Measurements from ENCODE around the gene SOCS7.

Gene SOCS7

GRCh38 chr17:38415250-38416194 lies 63.9 kb downstream of the SOCS7 start:
- H3K36me3 ChIP-seq (ENCODE audit: control insufficient read depth, insufficient read depth, low read length): no peaks in the 10 kb centered on the region
- 32 to 37% methylated on average over 9 to 15 of the region's 22 CpGs for WGBS, 2 experiments (ENCODE audit: insufficient coverage in 2 of 2)
- H3K4me1 ChIP-seq (ENCODE audit: control insufficient read depth, insufficient read depth, low read length, poor library complexity, severe bottlenecking): peaks cover 40% of the 10 kb centered on the region
- peak overlapping the region; percentile 60 for H3K27ac ChIP-seq (ENCODE audit: low read depth, low read length, severe bottlenecking)
- peak overlapping the region; percentile 19 for H3K4me3 ChIP-seq (ENCODE audit: extremely low read depth, insufficient read depth, low read length, poor library complexity, severe bottlenecking)
- H3K9me3 ChIP-seq (ENCODE audit: control insufficient read depth, low read length): no peaks in the 10 kb centered on the region

GRCh38 chr17:38416840-38417209 lies 65.2 kb downstream of the SOCS7 start:
- H3K9me3 ChIP-seq (ENCODE audit: control insufficient read depth, low read length): no peaks in the 10 kb centered on the region
- peaks cover 53% of the 10 kb centered on the region for H3K4me1 ChIP-seq (ENCODE audit: control insufficient read depth, insufficient read depth, low read length, poor library complexity, severe bottlenecking)
- no peak overlapping the region for H3K4me3 ChIP-seq (ENCODE audit: extremely low read depth, insufficient read depth, low read length, poor library complexity, severe bottlenecking)
- H3K36me3 ChIP-seq (ENCODE audit: control insufficient read depth, insufficient read depth, low read length): no peaks in the 10 kb centered on the region
- H3K27ac ChIP-seq (ENCODE audit: low read depth, low read length, severe bottlenecking): no peak overlapping the region
- 92% methylated on average over 1 of the region's 1 CpG; no CpG with 5 or more reads in 1 of the 2 experiments for WGBS, 2 experiments (ENCODE audit: insufficient coverage in 2 of 2)

- H3K27ac ChIP-seq (ENCODE audit: low read depth, low read length, severe bottlenecking): peak overlapping the region; percentile 29
Observed at GRCh38 chr17:38417210-38417951, 65.7 kb downstream of the SOCS7 start.

GRCh38 chr17:38418062-38418692 lies 66.5 kb downstream of the SOCS7 start:
- Histone ChIP-seq H3K27ac (ENCODE audit: low read depth, low read length, severe bottlenecking) (no peak overlapping the region), H3K9me3 (ENCODE audit: control insufficient read depth, low read length) (no peaks in the 10 kb centered on the region), H3K4me3 (ENCODE audit: extremely low read depth, insufficient read depth, low read length, poor library complexity, severe bottlenecking) (no peak overlapping the region), H3K36me3 (ENCODE audit: control insufficient read depth, insufficient read depth, low read length) (no peaks in the 10 kb centered on the region), H3K4me1 (ENCODE audit: control insufficient read depth, insufficient read depth, low read length, poor library complexity, severe bottlenecking) (peaks cover 54% of the 10 kb centered on the region)
- WGBS, 2 experiments (ENCODE audit: insufficient coverage in 2 of 2): 100% methylated on average over 1 to 3 of the region's 7 CpGs

More at GRCh38 chr17:38417210-38417951, 65.7 kb downstream of the SOCS7 start:
- peaks cover 54% of the 10 kb centered on the region for H3K4me1 ChIP-seq (ENCODE audit: control insufficient read depth, insufficient read depth, low read length, poor library complexity, severe bottlenecking)
- no peaks in the 10 kb centered on the region for H3K9me3 ChIP-seq (ENCODE audit: control insufficient read depth, low read length)
- no peaks in the 10 kb centered on the region for H3K36me3 ChIP-seq (ENCODE audit: control insufficient read depth, insufficient read depth, low read length)
- 81% methylated on average over 9 of the region's 11 CpGs for WGBS, 2 experiments (ENCODE audit: insufficient coverage in 2 of 2)
- no peak overlapping the region for H3K4me3 ChIP-seq (ENCODE audit: extremely low read depth, insufficient read depth, low read length, poor library complexity, severe bottlenecking)

GRCh38 chr17:38418693-38419507 lies 67.3 kb downstream of the SOCS7 start:
- Histone ChIP-seq H3K36me3 (ENCODE audit: control insufficient read depth, insufficient read depth, low read length) (no peaks in the 10 kb centered on the region), H3K27ac (ENCODE audit: low read depth, low read length, severe bottlenecking) (no peak overlapping the region), H3K9me3 (ENCODE audit: control insufficient read depth, low read length) (no peaks in the 10 kb centered on the region), H3K4me3 (ENCODE audit: extremely low read depth, insufficient read depth, low read length, poor library complexity, severe bottlenecking) (peak overlapping the region; percentile 29), H3K4me1 (ENCODE audit: control insufficient read depth, insufficient read depth, low read length, poor library complexity, severe bottlenecking) (peaks cover 50% of the 10 kb centered on the region)
- WGBS, 2 experiments (ENCODE audit: insufficient coverage in 2 of 2): 10 to 28% methylated on average over 13 to 27 of the region's 78 CpGs

GRCh38 chr17:38419508-38419981 lies 67.9 kb downstream of the SOCS7 start:
- peaks cover 48% of the 10 kb centered on the region for H3K4me1 ChIP-seq (ENCODE audit: control insufficient read depth, insufficient read depth, low read length, poor library complexity, severe bottlenecking)

GRCh38 chr17:38420518-38420917 lies 68.9 kb downstream of the SOCS7 start:
- Histone ChIP-seq H3K9me3 (ENCODE audit: control insufficient read depth, low read length) (no peaks in the 10 kb centered on the region), H3K27ac (ENCODE audit: low read depth, low read length, severe bottlenecking) (no peak overlapping the region), H3K4me1 (ENCODE audit: control insufficient read depth, insufficient read depth, low read length, poor library complexity, severe bottlenecking) (peaks cover 48% of the 10 kb centered on the region), H3K36me3 (ENCODE audit: control insufficient read depth, insufficient read depth, low read length) (no peaks in the 10 kb centered on the region), H3K4me3 (ENCODE audit: extremely low read depth, insufficient read depth, low read length, poor library complexity, severe bottlenecking) (no peak overlapping the region)
- WGBS, 2 experiments (ENCODE audit: insufficient coverage in 2 of 2): 90% methylated on average over 6 of the region's 6 CpGs

More at GRCh38 chr17:38419508-38419981, 67.9 kb downstream of the SOCS7 start:
- no peak overlapping the region for H3K27ac ChIP-seq (ENCODE audit: low read depth, low read length, severe bottlenecking)
- no peaks in the 10 kb centered on the region for H3K9me3 ChIP-seq (ENCODE audit: control insufficient read depth, low read length)
- 4% methylated on average over 3 of the region's 10 CpGs; no CpG with 5 or more reads in 1 of the 2 experiments for WGBS, 2 experiments (ENCODE audit: insufficient coverage in 2 of 2)
- H3K36me3 ChIP-seq (ENCODE audit: control insufficient read depth, insufficient read depth, low read length): no peaks in the 10 kb centered on the region
- H3K4me3 ChIP-seq (ENCODE audit: extremely low read depth, insufficient read depth, low read length, poor library complexity, severe bottlenecking): peak overlapping the region; percentile 29

- H3K36me3 ChIP-seq (ENCODE audit: control insufficient read depth, insufficient read depth, low read length): no peaks in the 10 kb centered on the region
- WGBS, 2 experiments (ENCODE audit: insufficient coverage in 2 of 2): 72% methylated on average over 9 to 10 of the region's 14 CpGs
- H3K9me3 ChIP-seq (ENCODE audit: control insufficient read depth, low read length): no peaks in the 10 kb centered on the region
- peaks cover 49% of the 10 kb centered on the region for H3K4me1 ChIP-seq (ENCODE audit: control insufficient read depth, insufficient read depth, low read length, poor library complexity, severe bottlenecking)
- no peak overlapping the region for H3K4me3 ChIP-seq (ENCODE audit: extremely low read depth, insufficient read depth, low read length, poor library complexity, severe bottlenecking)
- H3K27ac ChIP-seq (ENCODE audit: low read depth, low read length, severe bottlenecking): peak overlapping the region; percentile 30
Observed at GRCh38 chr17:38421171-38421841, 69.7 kb downstream of the SOCS7 start.

- Histone ChIP-seq H3K27ac (ENCODE audit: low read depth, low read length, severe bottlenecking) (peak overlapping the region; percentile 30), H3K9me3 (ENCODE audit: control insufficient read depth, low read length) (no peaks in the 10 kb centered on the region), H3K36me3 (ENCODE audit: control insufficient read depth, insufficient read depth, low read length) (no peaks in the 10 kb centered on the region), H3K4me3 (ENCODE audit: extremely low read depth, insufficient read depth, low read length, poor library complexity, severe bottlenecking) (no peak overlapping the region), H3K4me1 (ENCODE audit: control insufficient read depth, insufficient read depth, low read length, poor library complexity, severe bottlenecking) (peaks cover 54% of the 10 kb centered on the region)
- WGBS, 2 experiments (ENCODE audit: insufficient coverage in 2 of 2): 88% methylated on average over 13 to 16 of the region's 17 CpGs
Observed at GRCh38 chr17:38421871-38422827, 70.5 kb downstream of the SOCS7 start.
